ENCODE data around the gene ABCG1. TPM values are rescaled to one million over a fixed set of nuclear protein-coding genes. Genes with fewer than 3 reads are reported as not detected.

ABCG1 gene
- total RNA-seq, 3 donors from 2014 or later = 10.6 to 26.2 (median 23.7) TPM

GRCh38 chr21:42182713-42183371 lies 36.1 kb upstream of the ABCG1 start:
- Histone ChIP-seq H3K27me3 (no peaks in the 10 kb centered on the region), H3K4me3 (no peak overlapping the region), H3K36me3 (no peaks in the 10 kb centered on the region), H3K9me3 (no peaks in the 10 kb centered on the region), H3K27ac (no peak overlapping the region), H3K4me1 (no peaks in the 10 kb centered on the region)
- DNase-seq (ENCODE audit: low spot score in 2 of 2) = peak in 1 of 2 donors; percentile 13
- intact Hi-C loops (cut with DNase I; ENCODE audit: low total_unique reads) = no loop called here
- TF ChIP-seq POLR2A (IDR thresholded peaks at IDR 0.05) (no peak), POLR2AphosphoS5 (IDR thresholded peaks at IDR 0.05) (no peak), CTCF (IDR thresholded peaks at IDR 0.05) (no peak)

GRCh38 chr21:42183374-42184266 lies 35.3 kb upstream of the ABCG1 start:
- no peak overlapping the region for H3K4me3 ChIP-seq
- no peaks in the 10 kb centered on the region for H3K4me1 ChIP-seq
- H3K9me3 ChIP-seq = no peaks in the 10 kb centered on the region
- no peaks in the 10 kb centered on the region for H3K36me3 ChIP-seq
- intact Hi-C loops (cut with DNase I; ENCODE audit: low total_unique reads) = no loop called here
- DNase-seq (ENCODE audit: low spot score in 2 of 2) = peak in 1 of 2 donors; percentile 5
- no peak overlapping the region for H3K27ac ChIP-seq
- TF ChIP-seq CTCF (IDR thresholded peaks at IDR 0.05) = no peak
- TF ChIP-seq POLR2A (IDR thresholded peaks at IDR 0.05) = no peak
- TF ChIP-seq POLR2AphosphoS5 (IDR thresholded peaks at IDR 0.05) = no peak
- no peaks in the 10 kb centered on the region for H3K27me3 ChIP-seq

GRCh38 chr21:42186591-42186990 lies 32.3 kb upstream of the ABCG1 start:
- Histone ChIP-seq H3K4me1 (no peaks in the 10 kb centered on the region), H3K36me3 (no peaks in the 10 kb centered on the region), H3K27ac (no peak overlapping the region), H3K27me3 (no peaks in the 10 kb centered on the region), H3K9me3 (no peaks in the 10 kb centered on the region), H3K4me3 (no peak overlapping the region)
- intact Hi-C loops (cut with DNase I; ENCODE audit: low total_unique reads) = no loop called here
- DNase-seq (ENCODE audit: low spot score in 2 of 2) = no peak
- TF ChIP-seq CTCF (IDR thresholded peaks at IDR 0.05) (no peak), POLR2AphosphoS5 (IDR thresholded peaks at IDR 0.05) (no peak), POLR2A (IDR thresholded peaks at IDR 0.05) (no peak)

- intact Hi-C loops (cut with DNase I; ENCODE audit: low total_unique reads) = no loop called here
- Histone ChIP-seq H3K36me3 (no peaks in the 10 kb centered on the region), H3K4me3 (peak overlapping the region in 1 of 3 donors; percentile 25), H3K9me3 (no peaks in the 10 kb centered on the region), H3K27ac (peak overlapping the region; percentile 72 to 84), H3K27me3 (no peaks in the 10 kb centered on the region), H3K4me1 (no peaks in the 10 kb centered on the region)
- peak in 1 of 2 donors; percentile 48 for DNase-seq (ENCODE audit: low spot score in 2 of 2)
- TF ChIP-seq POLR2AphosphoS5 (IDR thresholded peaks at IDR 0.05) (no peak), POLR2A (IDR thresholded peaks at IDR 0.05) (no peak), CTCF (IDR thresholded peaks at IDR 0.05) (no peak)
Measured at GRCh38 chr21:42187976-42188653, 30.8 kb upstream of the ABCG1 start.
